Activated CD4-positive, alpha-beta T cell treated with anti-CD3 and anti-CD28 coated beads for 48 hours (primary cell): Measurements from ENCODE around the gene WDR82.

Experiments used
- DNase-seq: peaks from one replicate; pipeline ENCODE4 v3.0.0-alpha.2; 2020

The WDR82 gene

GRCh38 chr3:52236424-52236886 lies 42.0 kb downstream of the WDR82 start:
- no peak for DNase-seq

DNA sequence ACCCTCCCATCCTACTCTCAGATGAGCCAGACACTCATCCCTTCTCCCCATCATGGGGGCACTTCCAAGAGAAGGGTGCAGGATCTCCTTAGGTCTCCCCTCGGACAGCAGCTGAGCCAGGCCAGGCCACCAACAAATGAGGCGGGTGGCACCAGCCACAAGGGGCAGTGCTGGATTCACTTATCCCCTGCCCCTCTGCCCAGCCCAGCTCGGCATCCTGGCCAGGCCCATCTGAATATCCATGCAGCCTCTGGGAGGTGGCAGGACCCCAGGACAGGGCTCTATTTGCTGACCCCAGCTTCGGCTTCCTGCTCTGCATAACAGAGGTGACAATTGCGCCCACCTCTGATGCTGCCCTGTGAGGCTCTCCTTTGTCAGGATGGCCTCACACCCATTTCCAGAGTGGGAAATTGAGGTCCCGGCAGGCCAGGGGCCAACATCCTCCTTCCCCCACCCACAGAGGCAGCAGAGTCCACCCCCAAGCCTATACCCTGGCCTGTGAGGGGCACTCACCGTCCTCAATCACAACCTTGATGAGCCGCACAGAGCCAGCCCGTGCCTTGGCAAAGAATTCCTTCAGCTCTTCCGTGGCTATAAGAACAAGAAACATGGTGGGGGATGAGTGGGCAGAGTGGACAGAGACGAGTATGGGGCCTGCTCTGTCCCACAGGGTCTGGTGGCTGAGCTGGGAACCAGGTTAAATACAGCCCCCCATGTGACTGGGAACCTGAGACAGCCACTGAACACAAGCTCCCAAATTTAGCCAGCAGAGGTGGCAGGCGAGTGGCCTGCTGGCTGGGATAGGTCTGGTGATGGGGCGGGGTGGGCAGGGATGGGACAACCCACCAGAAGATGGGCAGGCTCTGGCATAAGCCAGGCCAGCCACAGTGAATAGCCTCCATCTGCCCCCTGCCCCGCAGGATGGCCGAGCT lies 43.7 kb downstream of the WDR82 start:
- DNase-seq: no peak

DNA sequence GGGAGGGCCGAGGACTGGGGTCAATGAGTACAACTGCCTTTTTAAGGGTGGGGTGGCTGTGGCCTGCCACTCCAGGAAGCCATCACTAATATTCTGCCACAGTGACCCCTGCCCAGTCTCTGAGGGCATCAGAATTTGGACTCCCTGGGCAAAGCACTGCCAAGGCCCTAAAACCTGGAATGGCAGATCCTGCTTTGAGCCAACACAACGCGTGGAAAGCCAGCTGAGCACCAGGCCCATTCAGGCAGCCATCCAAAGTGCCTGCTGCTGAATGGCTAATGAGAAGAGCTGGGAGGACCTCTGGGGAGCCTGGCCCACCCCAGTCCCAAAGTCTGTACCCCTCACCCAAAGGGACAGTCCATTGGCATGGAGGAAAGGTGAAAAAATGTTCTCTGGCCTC lies 44.5 kb downstream of the WDR82 start:
- DNase-seq: no peak

- DNase-seq: no peak
These were observed 45.3 kb downstream of the WDR82 start for GRCh38 chr3:52233108-52233591.

DNA sequence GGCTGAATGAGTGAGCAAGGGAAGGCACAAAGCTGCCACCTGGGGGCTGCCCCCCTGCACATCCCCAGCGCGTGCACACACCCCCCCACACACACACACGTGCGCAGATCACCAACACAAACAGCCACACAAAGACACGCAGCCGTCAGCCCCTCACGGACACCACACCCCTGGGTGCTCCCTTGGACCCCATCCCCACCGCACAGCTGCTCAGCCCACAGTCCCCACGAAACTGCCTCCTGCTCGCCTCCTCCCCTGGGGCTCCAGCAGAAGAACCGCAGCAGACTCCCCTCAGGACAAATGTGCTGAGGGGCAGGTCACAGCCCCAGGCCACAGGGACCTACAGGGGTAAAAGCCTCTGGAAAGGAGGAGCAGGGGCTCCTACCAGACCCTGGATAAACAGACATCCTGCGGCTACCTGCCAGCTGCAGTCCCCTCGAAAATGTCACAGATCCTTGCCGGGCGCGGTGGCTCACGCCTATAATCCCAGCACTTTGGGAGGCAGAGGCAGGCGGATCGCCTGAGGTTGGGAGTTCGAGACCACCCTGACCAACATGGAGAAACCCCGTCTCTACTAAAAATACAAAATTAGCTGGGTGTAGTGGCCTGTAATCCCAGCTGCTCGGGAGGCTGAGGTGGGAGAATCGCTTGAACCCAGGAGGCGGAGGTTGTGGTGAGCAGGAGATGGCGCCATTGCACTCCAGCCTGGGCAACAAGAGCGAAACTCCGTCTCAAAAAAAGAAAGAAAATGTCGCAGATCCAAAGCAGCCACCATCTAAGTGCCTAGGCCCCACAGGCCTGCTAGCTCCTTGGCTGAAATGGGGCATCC lies 46.0 kb downstream of the WDR82 start:
- DNase-seq: peak; percentile 61

DNA sequence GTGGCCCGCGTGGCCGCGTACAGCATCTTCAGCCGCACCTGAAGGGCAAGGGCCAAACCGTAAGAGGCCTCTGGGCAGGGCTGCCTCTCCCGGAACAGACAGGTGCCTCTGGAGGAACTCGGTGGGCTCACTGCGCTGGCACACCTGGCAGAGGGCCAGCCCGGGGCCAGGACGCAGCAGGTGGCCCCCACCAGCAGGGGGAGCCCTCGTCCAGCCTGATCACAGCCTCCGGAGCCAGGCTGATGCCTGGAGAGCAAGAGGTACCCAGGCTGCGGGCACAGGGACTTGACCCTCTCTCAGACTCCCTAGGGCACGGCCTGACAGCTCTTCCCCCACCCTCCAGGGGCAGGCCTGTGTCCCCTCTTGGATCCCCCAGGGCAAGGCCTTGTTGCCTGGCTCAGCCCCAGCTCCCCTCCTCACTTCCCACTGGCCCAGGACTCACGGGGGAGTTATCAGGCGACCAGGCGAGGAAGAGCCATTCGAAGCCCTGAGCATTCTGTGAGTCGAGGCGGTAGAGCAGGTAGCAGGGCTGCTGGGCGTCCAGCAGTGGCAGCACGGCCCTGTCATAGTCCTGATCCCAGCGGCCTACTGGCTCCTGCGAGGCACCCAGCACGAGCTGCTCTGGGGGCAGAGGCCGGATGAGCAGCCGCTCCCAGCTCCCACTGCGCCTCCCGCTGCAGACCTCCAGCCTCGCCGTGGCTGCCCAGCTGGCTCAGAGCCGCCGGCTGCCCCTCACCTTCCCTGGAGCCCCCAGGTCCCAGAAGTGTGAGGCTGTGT lies 46.8 kb downstream of the WDR82 start:
- DNase-seq: peak; percentile 93

DNA sequence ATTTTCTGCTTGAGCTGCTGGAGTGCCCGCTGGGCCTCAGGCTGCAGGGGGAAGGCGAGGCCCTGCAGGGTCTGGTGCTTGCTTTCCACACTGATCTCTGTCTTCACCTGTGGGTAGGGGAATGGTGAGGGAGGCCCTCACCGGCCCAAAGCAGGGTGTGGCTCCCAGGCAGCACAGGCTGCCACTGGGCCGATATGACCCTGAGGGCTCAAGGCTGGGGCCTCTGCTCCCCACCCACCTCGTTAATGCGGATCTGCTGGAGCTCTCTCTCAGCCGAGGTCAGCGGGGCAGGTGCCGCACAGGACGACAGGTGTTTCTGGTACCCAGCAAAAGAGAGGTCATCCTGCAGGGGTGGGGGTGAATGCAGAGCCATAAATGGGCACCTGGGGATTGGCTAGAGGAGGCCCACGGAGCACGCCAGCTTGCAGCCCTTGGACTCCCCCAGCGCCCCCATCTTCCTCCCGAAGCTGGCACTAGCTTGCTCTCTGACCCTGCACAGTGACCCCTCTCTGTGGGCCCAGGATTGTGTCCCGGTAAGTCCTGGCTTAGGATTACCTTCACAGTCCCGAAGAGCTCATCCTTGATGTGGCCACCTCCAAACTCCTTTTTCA lies 47.5 kb downstream of the WDR82 start:
- no peak for DNase-seq

GRCh38 chr3:52230461-52230860 lies 48.0 kb downstream of the WDR82 start:
- no peak for DNase-seq

- no peak for DNase-seq
These were observed 48.8 kb downstream of the WDR82 start for GRCh38 chr3:52229656-52230055.

GRCh38 chr3:52228751-52229291 lies 49.6 kb downstream of the WDR82 start:
- DNase-seq: no peak

GRCh38 chr3:52228266-52228665 lies 50.2 kb downstream of the WDR82 start:
- no peak for DNase-seq

DNA sequence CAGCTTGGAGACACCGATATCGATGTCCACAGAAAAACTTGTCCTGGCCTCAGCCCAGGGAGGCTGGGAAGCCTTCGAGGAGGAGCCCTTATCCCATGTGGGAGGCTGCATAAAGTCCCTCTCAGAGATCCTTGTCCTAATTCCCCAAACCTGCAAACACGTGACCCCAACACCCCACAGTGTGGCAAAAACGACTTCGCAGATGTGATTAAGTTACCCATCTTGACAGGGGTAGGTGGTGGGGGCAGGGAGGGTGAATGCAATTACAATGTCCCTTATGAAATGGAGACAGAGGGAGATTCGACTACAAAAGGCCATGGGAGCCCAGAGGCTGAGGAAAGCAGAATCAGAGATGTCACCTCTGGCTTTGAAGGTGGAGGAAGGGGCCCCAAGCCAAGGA lies 50.7 kb downstream of the WDR82 start:
- DNase-seq: no peak

DNA sequence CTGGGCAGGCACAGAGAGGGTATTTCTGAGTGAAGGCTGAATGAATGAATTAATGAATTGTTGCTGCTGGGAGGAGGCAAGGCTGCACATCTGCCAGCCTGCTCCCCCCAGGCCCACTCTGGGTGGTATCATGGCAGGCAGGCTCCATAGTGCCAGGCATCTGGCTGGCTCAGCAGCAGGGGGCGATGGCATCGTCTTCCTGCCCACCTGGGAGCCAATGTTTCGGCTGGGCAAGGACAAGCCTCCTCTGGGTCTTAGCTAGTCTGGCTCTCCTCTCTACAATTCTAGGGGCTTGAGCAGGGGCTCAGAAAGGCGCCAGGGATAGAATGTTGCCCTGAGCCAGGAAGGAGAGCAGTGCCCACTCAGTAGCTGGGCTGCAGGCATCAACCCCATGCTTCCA lies 51.3 kb downstream of the WDR82 start:
- DNase-seq: no peak

DNA sequence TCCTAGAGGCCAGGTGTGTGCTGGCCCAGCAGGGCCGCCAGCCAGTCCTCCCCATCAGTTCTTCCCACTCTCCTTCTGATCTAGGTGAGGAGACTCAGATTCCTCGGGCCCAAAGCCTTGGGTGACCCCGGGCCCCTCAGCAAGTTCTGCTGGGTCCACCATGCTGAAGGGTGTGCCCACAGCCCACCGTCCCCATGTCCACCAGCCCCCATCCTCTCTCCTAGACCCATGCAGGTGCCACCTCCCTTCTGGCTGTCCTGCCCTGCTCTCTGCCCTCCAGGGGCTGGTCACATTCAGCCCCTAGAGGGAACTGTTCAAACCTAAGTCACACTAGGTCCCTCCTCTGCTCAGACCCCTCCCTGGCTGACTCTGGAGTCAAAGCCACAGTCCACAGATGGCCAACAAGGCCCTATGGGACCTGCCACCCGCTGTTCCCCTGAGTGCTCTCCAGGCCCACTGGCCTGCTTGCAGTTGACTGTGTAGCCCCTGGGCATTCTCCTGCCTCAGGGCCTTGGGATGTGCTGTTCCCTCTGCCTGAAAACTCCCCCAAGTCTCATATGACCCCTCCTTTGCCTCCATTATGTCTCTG lies 52.1 kb downstream of the WDR82 start:
- DNase-seq: no peak

DNA sequence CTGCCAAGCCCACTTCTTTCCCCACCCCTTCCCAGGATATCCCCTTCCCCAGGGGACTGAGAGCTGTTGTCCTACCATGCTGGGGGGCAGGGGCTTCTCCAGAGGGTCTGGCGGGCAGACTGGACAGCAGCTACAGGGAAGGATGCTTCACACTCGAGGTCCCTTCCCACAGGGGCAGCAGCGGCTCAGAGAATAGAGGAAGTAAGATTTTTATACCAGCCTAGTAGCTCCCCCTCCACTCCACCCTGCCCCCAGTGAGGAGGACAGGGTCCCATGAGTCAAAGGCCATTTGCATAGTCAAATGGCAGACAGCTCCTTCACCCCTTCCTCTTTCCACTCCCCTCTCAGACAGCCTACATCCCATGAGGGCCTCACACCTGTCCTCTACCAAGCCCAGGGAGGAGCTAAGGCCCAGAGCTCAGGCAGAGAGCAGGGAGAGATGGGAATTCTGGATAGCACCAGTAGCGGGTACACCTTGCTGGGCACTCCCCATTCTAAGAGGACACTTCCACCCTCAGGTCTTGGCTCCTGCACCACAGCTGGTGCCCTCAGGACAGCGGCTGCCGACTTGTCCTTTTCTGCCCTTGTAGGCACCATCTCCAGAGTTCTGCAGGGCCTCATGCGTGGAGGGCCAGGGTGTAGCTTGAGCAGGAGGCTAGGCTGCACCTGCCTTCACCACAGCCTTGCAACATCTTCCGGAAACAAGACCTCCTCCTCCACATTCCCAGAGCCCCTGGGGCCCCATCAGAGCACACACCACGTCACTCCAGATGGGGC lies 52.8 kb downstream of the WDR82 start, which contains the start of gene TLR9:
TSS of gene TLR9 (minus strand) at position 194 of the 777 bp plus-strand sequence. CDS start at position 78, 116 bp downstream.
- DNase-seq: peak; percentile 52

DNA sequence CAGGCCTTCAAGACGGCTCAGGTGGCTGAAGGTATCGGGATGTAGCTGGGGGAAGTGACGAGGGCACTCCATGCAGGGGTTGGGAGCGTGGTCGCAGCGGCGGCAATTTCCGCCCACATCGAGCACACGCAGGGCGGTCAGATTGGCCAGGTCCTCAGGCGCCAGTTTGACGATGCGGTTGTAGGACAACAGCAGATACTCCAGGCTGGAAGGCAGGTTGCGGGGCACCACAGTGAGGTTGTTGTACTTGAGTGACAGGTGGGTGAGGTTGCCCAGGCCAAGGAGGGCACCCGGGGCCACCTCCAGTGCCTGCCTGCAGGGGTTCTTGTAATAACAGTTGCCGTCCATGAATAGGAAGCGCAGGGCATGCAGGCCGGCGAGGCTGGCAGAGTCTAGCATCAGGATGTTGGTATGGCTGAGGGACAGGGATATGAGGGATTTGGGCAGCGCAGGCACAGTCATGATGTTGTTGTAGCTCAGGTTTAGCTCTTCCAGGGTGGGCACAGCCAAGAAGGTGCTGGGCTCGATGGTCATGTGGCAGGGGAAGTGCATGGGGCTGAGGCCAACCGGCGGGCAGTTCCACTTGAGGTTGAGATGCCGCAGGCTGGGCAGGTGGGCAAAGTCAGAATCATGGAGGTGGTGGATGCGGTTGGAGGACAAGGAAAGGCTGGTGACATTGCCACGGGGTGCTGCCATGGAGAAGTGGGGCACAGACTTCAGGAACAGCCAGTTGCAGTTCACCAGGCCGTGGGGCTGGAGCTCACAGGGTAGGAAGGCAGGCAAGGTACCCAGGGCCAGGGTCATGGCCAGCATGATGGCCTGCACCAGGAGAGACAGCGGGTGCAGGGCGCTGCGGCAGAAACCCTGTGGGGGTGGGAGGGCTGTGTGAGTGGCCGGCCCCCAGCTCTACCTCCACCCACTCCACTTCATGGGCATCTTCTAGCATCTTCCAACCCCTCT lies 54.7 kb downstream of the WDR82 start:
- no peak for DNase-seq

DNA sequence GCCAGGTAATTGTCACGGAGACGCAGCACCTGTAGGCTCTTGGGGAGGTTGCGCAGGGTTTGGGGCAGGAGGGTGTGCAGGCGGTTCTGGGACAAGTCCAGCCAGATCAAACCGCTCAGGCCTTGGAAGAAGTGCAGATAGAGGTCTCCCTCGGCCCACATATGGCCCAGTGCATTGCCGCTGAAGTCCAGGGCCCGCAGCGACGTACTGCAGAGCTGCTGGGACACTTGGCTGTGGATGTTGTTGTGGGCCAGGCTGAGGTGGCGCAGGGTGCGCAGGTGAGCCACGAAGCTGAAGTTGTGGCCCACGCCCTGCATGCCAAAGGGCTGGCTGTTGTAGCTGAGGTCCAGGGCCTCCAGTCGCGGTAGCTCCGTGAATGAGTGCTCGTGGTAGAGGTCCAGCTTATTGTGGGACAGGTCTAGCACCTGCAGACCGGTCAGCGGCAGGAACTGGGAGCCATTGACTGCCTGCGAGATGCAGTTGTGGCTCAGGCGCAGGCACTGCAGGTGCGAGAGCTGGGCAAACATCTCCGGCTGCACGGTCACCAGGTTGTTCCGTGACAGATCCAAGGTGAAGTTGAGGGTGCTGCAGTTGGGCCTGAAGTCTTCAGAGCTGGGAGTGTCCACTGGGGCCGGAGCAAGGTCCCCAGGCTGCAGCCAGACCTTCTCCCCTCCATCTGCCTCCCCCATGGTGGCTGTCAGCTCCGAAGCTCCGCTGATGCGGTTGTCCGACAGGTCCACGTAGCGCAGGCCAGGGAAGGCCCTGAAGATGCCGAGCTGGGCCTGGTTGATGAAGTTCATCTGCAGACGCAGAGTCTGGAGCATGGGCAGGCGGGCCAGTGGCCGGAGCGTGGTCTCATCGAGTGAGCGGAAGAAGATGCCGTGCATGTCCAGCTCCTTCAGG lies 55.9 kb downstream of the WDR82 start:
- DNase-seq: no peak

DNA sequence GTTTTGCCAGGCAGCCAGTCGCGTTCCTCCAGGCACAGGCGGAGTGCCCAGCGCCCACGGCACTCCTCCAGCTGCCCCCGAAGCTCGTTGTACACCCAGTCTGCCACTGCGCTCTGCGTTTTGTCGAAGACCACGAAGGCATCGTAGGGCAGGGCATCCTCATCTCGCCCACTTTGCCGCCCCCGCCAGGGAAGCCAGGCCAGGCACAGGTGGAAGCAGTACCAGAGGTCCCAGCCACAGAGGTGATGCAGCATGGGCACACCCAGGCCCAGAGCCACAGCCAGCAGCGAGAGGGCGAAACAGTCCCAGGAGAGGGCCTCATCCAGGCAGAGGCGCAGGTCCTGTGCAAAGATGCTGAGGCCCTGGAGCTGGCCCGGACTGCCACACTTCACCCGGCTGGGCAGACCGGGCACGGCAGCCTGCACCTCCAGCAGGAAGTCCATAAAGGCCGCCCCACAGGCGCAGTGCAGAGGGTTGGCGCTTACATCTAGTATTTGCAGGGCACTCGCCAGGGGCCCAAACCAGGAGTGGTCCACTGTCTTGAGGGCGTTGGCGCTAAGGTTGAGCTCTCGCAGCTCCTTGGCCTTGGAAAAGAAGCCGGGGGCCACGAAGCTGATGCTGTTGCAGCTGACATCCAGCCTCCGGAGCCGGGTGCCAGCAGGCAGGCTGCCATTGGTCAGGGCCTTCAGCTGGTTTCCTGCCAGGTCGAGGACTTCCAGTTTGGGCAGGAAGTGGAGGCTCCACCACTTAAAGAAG lies 56.7 kb downstream of the WDR82 start:
- DNase-seq: peak; percentile 57
